CMK (cell line): ENCODE measurements around the gene FIG4.
A peak's percentile ranks its signal among the peaks of the same experiment; 100 is the strongest.
"Not testable (repeated sequence)": the region's sequence is repeated elsewhere in the genome, so short reads cannot be mapped to it uniquely, and the experiment has no call there.

ENCODE experiments used
- DNase-seq: peaks from one replicate; pipeline ENCODE4 v3.0.0-alpha.2; 2010; ENCODE audit warnings: low read depth

Gene FIG4

GRCh38 chr6:109702791-109703190 is 11.7 kb downstream of the FIG4 start:
- no peak for DNase-seq

- peak; percentile 50 for DNase-seq
Measured at GRCh38 chr6:109705258-109705657, 14.2 kb downstream of the FIG4 start.

DNA sequence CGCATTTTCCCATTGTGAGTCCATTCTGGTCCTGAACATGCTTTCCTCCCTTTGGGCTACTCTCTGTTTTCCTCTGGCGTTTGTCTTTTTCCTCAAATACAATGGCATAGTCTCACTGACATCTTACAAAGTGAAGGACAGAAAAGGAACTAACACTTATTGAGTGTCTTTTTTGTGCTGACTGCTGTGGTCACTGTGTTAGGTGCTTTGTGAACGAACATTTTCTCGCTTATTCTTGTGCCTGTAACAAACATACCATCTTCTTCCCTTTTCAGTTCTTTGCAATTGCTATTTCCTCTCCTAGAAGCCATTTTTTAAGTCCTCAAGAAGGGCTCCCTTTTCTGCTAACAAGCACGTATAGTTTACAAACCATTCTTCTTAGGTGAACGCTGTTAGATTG is 15.4 kb downstream of the FIG4 start:
- no peak for DNase-seq

- not testable (repeated sequence) for DNase-seq
Measured at GRCh38 chr6:109708099-109708498, 17.0 kb downstream of the FIG4 start.

DNA sequence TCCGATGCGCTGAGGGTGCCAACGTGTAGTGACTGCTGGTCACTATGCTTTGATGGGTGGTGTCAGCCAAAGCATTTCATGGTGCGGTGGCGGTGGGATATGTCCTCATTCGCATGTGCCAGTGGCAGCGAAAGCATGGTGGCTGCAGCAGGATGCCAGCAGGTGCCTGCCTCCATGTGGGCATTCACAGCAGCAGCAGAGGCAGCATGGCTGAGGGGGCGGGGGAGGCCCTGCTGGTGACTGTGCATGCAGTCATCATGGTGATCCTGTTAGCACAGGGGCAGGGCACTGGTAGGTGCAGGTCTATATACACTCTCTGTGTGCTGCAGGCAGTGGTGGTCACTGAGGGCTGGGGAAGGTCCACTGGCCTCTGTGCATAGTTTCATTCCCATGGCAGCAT is 22.0 kb downstream of the FIG4 start:
- no peak for DNase-seq

DNA sequence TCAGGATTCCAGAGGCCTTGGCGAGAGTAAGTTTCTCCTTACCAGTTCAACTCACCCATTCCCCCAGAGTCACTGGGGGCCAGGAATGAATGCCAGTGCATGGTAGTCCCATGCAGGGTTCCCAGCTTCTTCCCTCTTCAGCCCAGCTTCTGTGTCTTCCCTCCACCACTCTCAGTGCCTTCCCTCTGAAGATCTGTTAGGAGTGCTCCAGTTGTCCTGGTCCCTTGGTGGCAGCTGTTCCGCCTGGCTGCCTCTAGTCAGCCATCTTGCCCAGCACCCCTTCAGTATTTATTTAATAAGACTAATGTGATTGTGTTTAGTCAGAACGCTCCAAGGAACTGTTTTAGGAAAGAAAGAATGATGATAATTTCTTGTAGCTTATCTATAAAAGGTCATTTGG is 23.1 kb downstream of the FIG4 start:
- DNase-seq, result no peak

GRCh38 chr6:109714611-109715010 is 23.5 kb downstream of the FIG4 start:
- DNase-seq, result no peak

- no peak for DNase-seq
Measured at GRCh38 chr6:109715616-109716015, 24.5 kb downstream of the FIG4 start.

DNA sequence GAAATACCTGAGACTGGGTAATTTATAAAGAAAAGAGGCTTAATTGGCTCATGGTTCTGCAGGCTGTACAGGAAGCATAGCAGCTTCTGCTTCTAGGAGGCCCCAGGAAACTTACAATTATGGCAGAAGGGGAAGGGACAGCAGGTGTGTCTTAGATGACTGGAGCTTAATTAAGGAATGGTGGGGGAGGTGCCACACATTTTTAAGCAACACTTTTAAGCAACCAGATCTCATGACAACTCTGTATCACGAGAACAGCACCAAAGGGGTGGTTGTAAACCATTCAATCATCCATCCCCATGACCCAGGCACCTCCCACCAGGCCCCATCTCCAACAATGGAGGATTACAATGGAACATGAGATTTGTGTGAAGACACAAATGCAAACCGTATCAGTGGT is 26.9 kb downstream of the FIG4 start:
- no peak for DNase-seq

GRCh38 chr6:109718991-109719390 is 27.9 kb downstream of the FIG4 start:
- DNase-seq, result no peak

DNA sequence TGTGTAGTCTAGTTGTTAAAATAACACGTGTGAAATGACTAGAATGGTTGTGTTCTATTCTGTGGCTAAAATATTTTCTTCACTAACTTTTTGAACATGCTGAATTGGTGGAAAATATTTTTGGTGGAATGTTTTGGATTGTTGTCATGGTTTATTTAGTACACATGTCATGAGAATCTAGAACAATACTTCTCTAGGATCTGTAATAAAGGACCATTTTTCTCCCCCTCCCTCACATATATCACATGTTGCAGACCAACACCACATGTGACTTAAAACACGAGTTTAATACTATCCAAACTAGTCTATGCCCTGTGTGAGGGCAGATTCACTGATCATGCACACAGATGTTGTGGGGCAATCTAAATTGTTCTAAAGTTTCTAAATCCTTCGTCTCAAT is 29.2 kb downstream of the FIG4 start:
- no peak for DNase-seq

- DNase-seq, result no peak
Measured at GRCh38 chr6:109722011-109722410, 30.9 kb downstream of the FIG4 start.

- no peak for DNase-seq
Measured at GRCh38 chr6:109722564-109723254, 31.6 kb downstream of the FIG4 start.

- DNase-seq, result not testable (repeated sequence)
Measured at GRCh38 chr6:109725250-109725649, 34.2 kb downstream of the FIG4 start.

- no peak for DNase-seq
Measured at GRCh38 chr6:109736273-109737025, 45.4 kb downstream of the FIG4 start.

GRCh38 chr6:109738255-109738654 is 47.2 kb downstream of the FIG4 start:
- DNase-seq, result no peak

GRCh38 chr6:109738667-109739066 is 47.6 kb downstream of the FIG4 start:
- DNase-seq, result no peak

GRCh38 chr6:109739686-109740085 is 48.6 kb downstream of the FIG4 start:
- DNase-seq, result no peak

DNA sequence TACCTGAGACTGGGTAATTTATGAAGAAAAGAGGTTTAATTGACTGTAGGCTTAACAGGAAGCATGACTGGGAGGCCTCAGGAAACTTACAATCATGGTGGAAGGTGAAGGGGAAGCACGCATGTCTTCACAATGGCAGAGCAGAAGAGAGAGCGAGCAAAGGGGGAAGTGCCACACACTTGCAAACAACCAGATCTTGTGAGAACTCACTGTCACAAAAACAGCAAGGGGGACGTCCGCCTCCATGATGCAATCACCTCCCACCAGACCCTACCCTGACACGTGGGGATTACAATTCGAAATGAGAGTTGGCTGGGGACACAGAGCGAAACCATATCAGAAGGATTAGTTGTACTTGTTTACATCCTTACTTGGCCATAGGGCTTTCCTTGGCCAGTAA is 49.7 kb downstream of the FIG4 start:
- DNase-seq, result no peak

- DNase-seq, result no peak
Measured at GRCh38 chr6:109743739-109744138, 52.6 kb downstream of the FIG4 start.

GRCh38 chr6:109744779-109745178 is 53.7 kb downstream of the FIG4 start:
- not testable (repeated sequence) for DNase-seq

- DNase-seq, result no peak
Measured at GRCh38 chr6:109747221-109747620, 56.1 kb downstream of the FIG4 start.

DNA sequence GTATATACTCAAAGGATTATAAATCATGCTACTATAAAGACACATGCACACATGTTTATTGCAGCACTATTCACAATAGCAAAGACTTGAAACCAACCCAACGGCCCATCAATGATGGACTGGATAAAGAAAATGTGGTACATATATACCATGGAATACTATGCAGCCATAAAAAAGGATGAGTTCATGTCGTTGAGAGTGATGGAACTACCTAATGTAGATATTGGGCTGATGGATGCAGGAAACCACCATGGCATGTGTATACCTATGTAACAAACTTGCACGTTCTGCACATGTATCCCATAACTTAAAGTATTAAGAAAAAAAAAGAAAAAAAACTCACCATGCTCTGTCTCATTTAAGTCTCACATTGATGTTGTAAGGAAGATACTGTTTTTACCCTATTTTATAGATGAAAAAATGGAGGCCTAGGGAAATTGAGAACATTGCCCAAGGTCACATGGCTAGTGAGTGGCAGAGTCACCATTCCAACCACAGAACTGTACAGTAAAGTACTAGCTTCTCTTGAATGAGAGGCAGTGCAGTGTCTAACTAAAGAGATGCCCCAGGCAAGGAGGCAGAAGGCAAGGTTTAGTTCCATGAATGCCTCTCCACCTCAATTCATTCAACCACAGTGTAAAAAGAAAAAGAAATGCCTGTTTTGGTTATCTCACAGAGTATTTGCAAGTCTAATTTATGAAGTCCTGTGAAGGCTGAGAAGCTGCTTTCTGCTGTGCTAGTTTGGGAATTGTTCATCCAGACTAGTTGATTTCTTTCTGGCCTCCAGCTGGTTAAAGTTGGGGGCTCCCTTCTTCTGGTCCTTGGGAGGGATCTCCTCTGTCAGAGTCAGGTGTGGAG is 68.2 kb downstream of the FIG4 start:
- no peak for DNase-seq
